ENCODE results near the gene VGF. TPM values are rescaled to one million over a fixed set of nuclear protein-coding genes. Genes with fewer than 3 reads are reported as not detected.
"Not testable (repeated sequence)": the region's sequence is repeated elsewhere in the genome, so short reads cannot be mapped to it uniquely, and the experiment has no call there.

VGF gene
- total and polyA plus RNA-seq, 4 experiments from 2014 or later = not detected

DNA sequence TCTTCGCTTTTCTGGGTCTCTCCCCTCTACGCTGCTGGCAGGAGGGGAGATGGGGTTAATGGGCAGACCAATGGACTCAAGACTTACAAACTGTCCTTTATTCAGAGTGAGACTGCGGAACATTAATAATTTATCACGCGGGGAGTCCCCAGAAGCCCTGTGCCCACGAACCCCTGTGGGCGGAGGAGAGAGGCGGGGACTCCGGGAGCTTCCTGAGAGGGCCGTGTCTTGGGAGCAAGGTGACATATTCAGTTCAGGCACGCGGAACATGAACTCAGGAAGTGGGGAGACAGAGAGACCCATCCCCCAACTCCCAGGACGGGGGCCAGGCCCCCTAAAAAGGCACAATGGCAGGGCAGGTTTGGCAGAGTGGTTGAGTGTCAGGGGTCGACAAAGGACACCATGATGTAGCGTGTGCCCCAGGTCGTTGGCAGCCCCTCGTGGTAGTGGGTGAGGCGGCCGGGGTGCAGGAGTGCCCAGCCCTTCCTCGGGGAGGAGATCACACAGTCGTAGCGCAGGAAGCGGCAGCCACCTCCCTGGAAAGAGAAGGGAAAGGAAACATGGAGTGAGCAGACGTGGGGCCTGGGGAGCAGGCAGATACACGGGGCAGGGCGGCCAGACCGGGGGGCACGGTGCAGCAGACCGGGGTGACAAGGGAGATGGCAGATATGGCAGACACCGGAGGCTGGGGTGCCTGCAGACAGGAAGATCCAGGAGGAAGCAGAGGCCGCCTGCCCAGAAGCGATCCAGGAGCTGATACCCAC lies 40.7 kb upstream of the VGF start:
- no peak for DNase-seq
- peaks cover 5 to 18% (median 10%) of the 10 kb centered on the region in 4 donors for H3K4me1 Mint-ChIP-seq
- Histone ChIP-seq H3K27me3 (ENCODE audit: insufficient read depth, low read length) (no peaks in the 10 kb centered on the region), H3K36me3 (ENCODE audit: insufficient read depth, low read length) (no peaks in the 10 kb centered on the region), H3K4me1 (ENCODE audit: insufficient read depth, low read length) (peaks cover 10% of the 10 kb centered on the region), H3K27ac (ENCODE audit: low read depth, low read length) (no peak overlapping the region), H3K9me3 (ENCODE audit: control insufficient read depth in 1 of 2, low read length in 2 of 2) (no peaks in the 10 kb centered on the region), H3K4me3 (ENCODE audit: low read length in 2 of 2) (no peak overlapping the region)
- H3K4me3 Mint-ChIP-seq = peak overlapping the region in 1 of 8 donors; percentile 5
- H3K27ac Mint-ChIP-seq = no peak overlapping the region
- H3K9me3 Mint-ChIP-seq = no peaks in the 10 kb centered on the region
- H3K27me3 Mint-ChIP-seq = peaks cover 3 to 4% of the 10 kb centered on the region in 2 donors
- ChIA-PET POLR2A (ENCODE audit: partially characterized antibody) (interaction anchor here (1.6 to 3.1 kb wide), 2 partner anchors 12 to 38 kb away, joined by 4 to 16 read pairs; partner anchors contain the start of genes FIS1, PLOD3 and ZNHIT1), CTCF (ENCODE audit: partially characterized antibody) (interaction anchor here (1.0 to 3.2 kb wide), 2 partner anchors 12 to 62 kb away, joined by 4 to 8 read pairs; partner anchors contain the start of genes PLOD3 and ZNHIT1)
- intact Hi-C loops (cut with micrococcal nuclease) = no loop called here
- H3K36me3 Mint-ChIP-seq = peaks cover 19 to 30% of the 10 kb centered on the region in 2 donors

DNA sequence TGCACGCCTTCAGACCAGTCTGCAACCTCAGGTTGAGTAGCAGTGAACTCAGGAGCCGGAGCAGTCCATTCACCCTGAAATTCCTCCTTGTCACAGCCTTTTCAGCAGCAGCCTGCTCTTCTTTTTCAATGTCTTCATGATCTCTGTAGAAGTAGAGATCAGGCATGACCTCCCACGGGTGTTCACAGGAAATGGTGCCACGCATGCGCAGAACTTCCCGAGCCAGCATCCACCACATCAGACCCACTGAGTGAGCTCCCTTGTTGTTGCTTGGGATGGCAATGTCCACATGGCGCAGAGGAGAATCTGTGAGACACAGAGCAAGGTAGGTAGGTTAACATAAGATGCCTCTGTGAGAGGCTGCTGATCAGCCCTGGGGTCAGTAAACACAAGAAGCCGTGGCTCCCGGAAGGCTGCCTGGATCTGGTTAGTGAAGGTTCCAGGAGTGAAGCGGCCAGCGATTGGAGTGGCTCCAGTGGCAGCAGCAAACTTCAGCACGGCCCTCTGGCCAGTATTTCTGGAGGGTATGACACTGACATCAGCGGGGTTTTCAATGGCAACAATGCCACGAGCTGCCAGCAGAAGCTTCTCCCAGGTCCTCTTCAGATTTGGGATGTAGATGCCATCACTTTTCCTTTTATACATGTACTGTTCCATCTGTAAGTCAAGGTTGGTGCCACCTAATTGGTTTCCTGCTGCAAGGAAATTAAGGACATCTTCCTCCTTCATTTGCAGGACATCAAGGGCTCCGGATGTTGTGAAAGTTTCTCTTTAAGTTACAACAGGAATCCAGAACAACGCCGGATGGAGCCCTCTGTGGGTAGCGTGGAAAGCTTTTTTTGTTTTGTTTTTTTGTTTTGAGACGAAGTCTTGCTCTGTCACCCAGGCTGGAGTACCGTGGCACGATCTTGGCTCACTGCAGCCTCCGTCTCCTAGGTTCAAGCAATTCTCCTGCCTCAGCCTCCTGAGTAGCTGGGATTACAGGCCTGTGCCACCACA lies 38.7 kb upstream of the VGF start:
- not testable (repeated sequence) for H3K36me3 ChIP-seq (ENCODE audit: insufficient read depth, low read length)

DNA sequence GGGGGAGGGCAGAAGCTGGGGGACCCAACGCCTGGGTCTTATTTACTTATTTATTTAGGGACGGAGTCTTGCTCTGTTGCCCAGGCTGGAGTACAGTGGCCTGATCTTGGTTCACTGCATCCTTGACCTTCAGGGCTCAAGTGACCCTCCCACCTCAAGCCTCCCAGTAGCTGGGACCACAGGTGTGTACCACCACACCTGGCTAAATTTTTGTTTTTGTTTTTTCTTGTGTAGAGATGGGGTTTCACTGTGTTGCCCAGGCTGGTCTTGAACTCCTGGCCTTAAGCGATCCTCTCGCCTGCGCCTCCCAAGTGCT lies 37.2 kb upstream of the VGF start:
- H3K36me3 ChIP-seq (ENCODE audit: insufficient read depth, low read length) = no peaks in the 10 kb centered on the region
- Mint-ChIP-seq H3K9me3 (no peaks in the 10 kb centered on the region), H3K27ac (peak overlapping the region in 1 of 7 donors; percentile 4), H3K36me3 (peaks cover 6 to 9% of the 10 kb centered on the region in 2 donors), H3K4me1 (peaks cover 7 to 25% (median 13%) of the 10 kb centered on the region in 4 donors), H3K4me3 (peak overlapping the region in 2 of 8 donors; percentile 26 to 52), H3K27me3 (peaks cover 11 to 14% of the 10 kb centered on the region in 2 donors)
- ChIA-PET POLR2A (ENCODE audit: partially characterized antibody) (interaction anchor here (1.0 to 1.2 kb wide), 2 partner anchors 15 to 42 kb away, joined by 3 to 4 read pairs; partner anchors contain the start of genes FIS1 and PLOD3), CTCF (ENCODE audit: partially characterized antibody) (interaction anchor here (0.8 to 5.9 kb wide), 2 partner anchors 10 to 15 kb away, joined by 4 to 45 read pairs; partner anchors contain the start of genes PLOD3 and ZNHIT1)
- no peaks in the 10 kb centered on the region for H3K27me3 ChIP-seq (ENCODE audit: insufficient read depth, low read length)
- peaks cover 13% of the 10 kb centered on the region for H3K4me1 ChIP-seq (ENCODE audit: insufficient read depth, low read length)
- no peak for DNase-seq
- intact Hi-C loops (cut with micrococcal nuclease) = no loop called here
- no peak overlapping the region for H3K4me3 ChIP-seq (ENCODE audit: low read length in 2 of 2)
- H3K9me3 ChIP-seq (ENCODE audit: control insufficient read depth in 1 of 2, low read length in 2 of 2) = no peaks in the 10 kb centered on the region
- H3K27ac ChIP-seq (ENCODE audit: low read depth, low read length) = no peak overlapping the region

More for the DNA sequence above, 38.7 kb upstream of the VGF start:
- H3K9me3 ChIP-seq (ENCODE audit: control insufficient read depth in 1 of 2, low read length in 2 of 2); intact Hi-C loops (cut with micrococcal nuclease); H3K9me3 Mint-ChIP-seq; H3K27ac ChIP-seq (ENCODE audit: low read depth, low read length); H3K27me3 ChIP-seq (ENCODE audit: insufficient read depth, low read length): not testable (repeated sequence)
- peak overlapping the region in 1 of 2 donors; percentile 6 for H3K4me3 ChIP-seq (ENCODE audit: low read length in 2 of 2)
- ChIA-PET CTCF (ENCODE audit: partially characterized antibody) (interaction anchor here (0.7 to 5.9 kb wide), 5 partner anchors 11 to 60 kb away, joined by 3 to 45 read pairs (median 7); partner anchors contain the start of genes FIS1, PLOD3 and ZNHIT1), POLR2A (ENCODE audit: partially characterized antibody) (interaction anchor here (2.2 to 3.1 kb wide), 2 partner anchors 14 to 40 kb away, joined by 16 to 18 read pairs; partner anchors contain the start of genes FIS1, PLOD3 and ZNHIT1)
- DNase-seq = peak in 4 of 5 donors; percentile 34 to 45 (median 40)
- Mint-ChIP-seq H3K4me3 (peak overlapping the region; percentile 76 to 89 (median 82)), H3K36me3 (peaks cover 16 to 18% of the 10 kb centered on the region in 2 donors), H3K4me1 (peaks cover 7 to 25% (median 13%) of the 10 kb centered on the region in 4 donors), H3K27ac (peak overlapping the region; percentile 29 to 89 (median 71)), H3K27me3 (peaks cover 11 to 14% of the 10 kb centered on the region in 2 donors)
- H3K4me1 ChIP-seq (ENCODE audit: insufficient read depth, low read length) = peaks cover 13% of the 10 kb centered on the region

DNA sequence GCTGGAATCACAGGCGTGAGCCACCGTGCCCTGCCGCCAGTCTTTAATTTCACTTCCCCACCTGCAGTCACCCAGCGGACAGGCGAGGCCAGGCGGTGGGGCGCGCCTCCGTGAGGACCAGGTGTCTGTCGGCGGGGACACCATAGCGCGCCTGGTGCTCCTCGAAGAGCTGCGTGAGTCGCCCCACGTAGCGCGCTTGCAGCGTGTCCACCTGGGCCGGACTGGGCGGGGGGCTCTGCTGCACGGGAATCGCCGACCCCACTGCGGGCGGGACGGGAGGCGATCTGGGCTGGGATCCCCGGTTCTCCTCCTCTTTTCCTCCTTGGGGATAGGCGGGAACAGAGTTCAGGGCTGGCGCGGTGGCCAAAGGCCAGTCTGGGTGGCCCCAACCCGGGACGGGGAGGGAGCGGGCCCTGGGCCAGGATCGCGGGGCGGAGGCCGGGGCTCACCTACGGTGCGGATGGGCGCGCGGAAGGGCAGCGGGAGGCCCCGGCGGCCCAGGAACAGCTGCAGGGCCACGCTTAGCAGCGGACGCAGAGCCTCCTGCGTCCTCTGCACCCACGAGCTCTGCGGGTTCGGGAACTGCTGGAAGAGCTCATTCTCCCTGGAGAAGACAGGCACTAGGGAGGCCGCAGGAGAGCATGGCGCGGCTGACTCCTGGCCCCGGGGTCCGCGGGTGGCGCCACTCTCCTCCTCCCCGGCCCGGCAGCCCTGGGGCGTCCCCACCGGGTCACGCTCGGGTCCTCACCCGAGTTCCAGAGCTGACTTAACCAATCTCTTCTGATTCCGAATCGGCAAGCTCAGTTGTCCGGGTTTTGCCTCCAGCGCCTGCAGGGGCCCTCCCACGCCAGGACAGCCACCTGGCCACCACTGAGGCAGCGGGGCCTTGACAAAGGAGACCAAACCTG lies 36.6 kb upstream of the VGF start:
- Histone ChIP-seq H3K4me1 (ENCODE audit: insufficient read depth, low read length) (peaks cover 13% of the 10 kb centered on the region), H3K9me3 (ENCODE audit: control insufficient read depth in 1 of 2, low read length in 2 of 2) (no peaks in the 10 kb centered on the region), H3K27me3 (ENCODE audit: insufficient read depth, low read length) (no peaks in the 10 kb centered on the region), H3K27ac (ENCODE audit: low read depth, low read length) (no peak overlapping the region), H3K36me3 (ENCODE audit: insufficient read depth, low read length) (no peaks in the 10 kb centered on the region), H3K4me3 (ENCODE audit: low read length in 2 of 2) (no peak overlapping the region)
- ChIA-PET POLR2A (ENCODE audit: partially characterized antibody) (interaction anchor here (1.0 to 1.2 kb wide), 2 partner anchors 15 to 43 kb away, joined by 3 to 4 read pairs; partner anchors contain the start of genes FIS1 and PLOD3), CTCF (ENCODE audit: partially characterized antibody) (interaction anchor here (0.8 to 5.9 kb wide), 3 partner anchors 9 to 16 kb away, joined by 3 to 45 read pairs (median 4); partner anchors contain the start of genes PLOD3 and ZNHIT1)
- H3K4me3 Mint-ChIP-seq = peak overlapping the region in 5 of 8 donors; percentile 15 to 52 (median 44)
- H3K4me1 Mint-ChIP-seq = peaks cover 7 to 25% (median 13%) of the 10 kb centered on the region in 4 donors
- H3K27ac Mint-ChIP-seq = no peak overlapping the region
- intact Hi-C loops (cut with micrococcal nuclease) = no loop called here
- no peak for DNase-seq
- peaks cover 6 to 8% of the 10 kb centered on the region in 2 donors for H3K36me3 Mint-ChIP-seq
- peaks cover 11 to 15% of the 10 kb centered on the region in 2 donors for H3K27me3 Mint-ChIP-seq
- H3K9me3 Mint-ChIP-seq = no peaks in the 10 kb centered on the region

DNA sequence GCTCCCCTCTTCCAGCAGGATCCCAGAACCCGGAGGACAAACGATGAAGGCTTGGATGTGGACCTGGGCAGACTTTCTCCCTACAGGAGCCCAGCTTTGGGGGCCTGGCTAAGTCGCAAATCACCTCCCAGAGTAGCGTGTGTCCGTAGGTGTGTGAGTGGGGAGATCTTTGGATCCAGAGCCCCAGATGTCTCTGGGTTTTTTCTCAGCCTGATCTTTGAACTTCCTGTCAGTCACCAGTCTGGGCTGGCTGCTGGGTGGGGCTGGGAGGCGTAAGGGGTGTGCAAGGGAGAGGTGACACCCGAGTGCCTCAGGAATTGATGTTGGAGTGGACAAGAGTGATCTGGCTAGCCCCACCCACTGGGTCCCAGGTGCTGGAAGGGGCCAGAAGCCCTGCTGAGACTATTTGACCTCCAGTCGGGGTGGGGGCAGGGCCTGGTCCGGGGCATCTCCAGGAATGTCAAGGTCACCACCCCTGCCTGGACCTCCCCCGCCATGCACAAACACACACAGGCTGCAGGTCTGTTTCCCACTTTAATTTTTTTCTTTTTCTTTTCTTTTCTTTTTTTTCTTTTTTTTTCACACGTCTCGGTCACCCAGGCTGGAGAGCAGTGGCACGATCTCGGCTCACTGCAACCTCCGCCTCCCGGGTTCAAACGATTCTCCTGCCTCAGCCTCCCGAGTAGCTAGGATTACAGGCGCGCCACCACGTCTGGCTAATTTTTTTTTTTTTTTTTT lies 35.7 kb upstream of the VGF start, which contains the start of gene MOGAT3:
Gene MOGAT3 (minus strand): TSS at position 175 of the 738 bp plus-strand sequence. CDS start 182 bp downstream, outside the sequence.
- H3K9me3 ChIP-seq (ENCODE audit: control insufficient read depth in 1 of 2, low read length in 2 of 2) = no peaks in the 10 kb centered on the region
- Mint-ChIP-seq H3K4me1 (peaks cover 7 to 25% (median 13%) of the 10 kb centered on the region in 4 donors), H3K27me3 (peaks cover 11 to 15% of the 10 kb centered on the region in 2 donors), H3K27ac (no peak within 1 kb of the TSS), H3K9me3 (no peaks in the 10 kb centered on the region), H3K36me3 (peaks cover 3 to 7% of the 10 kb centered on the region in 2 donors), H3K4me3 (peak within 1 kb of the TSS in 6 of 8 donors; percentile 15 to 68 (median 40))
- no peak for DNase-seq
- H3K36me3 ChIP-seq (ENCODE audit: insufficient read depth, low read length) = no peaks in the 10 kb centered on the region
- H3K4me3 ChIP-seq (ENCODE audit: low read length in 2 of 2) = no peak within 1 kb of the TSS
- H3K27me3 ChIP-seq (ENCODE audit: insufficient read depth, low read length) = no peaks in the 10 kb centered on the region
- ChIA-PET CTCF (ENCODE audit: partially characterized antibody) (interaction anchor here (1.2 to 5.9 kb wide), 3 partner anchors 8 to 57 kb away, joined by 3 to 45 read pairs (median 4); partner anchors contain the start of genes PLOD3 and ZNHIT1), POLR2A (ENCODE audit: partially characterized antibody) (interaction anchor here (1.0 kb wide), 1 partner anchor 16 kb away, joined by 4 read pairs; the partner anchor contains the start of genes PLOD3 and ZNHIT1)
- H3K4me1 ChIP-seq (ENCODE audit: insufficient read depth, low read length) = peaks cover 13% of the 10 kb centered on the region
- intact Hi-C loops (cut with micrococcal nuclease) = no loop called here
- H3K27ac ChIP-seq (ENCODE audit: low read depth, low read length) = no peak within 1 kb of the TSS

Data from CD4-positive, alpha-beta memory T cell (primary cell).